ENCODE data around the gene LTBP1.

LTBP1 gene

DNA sequence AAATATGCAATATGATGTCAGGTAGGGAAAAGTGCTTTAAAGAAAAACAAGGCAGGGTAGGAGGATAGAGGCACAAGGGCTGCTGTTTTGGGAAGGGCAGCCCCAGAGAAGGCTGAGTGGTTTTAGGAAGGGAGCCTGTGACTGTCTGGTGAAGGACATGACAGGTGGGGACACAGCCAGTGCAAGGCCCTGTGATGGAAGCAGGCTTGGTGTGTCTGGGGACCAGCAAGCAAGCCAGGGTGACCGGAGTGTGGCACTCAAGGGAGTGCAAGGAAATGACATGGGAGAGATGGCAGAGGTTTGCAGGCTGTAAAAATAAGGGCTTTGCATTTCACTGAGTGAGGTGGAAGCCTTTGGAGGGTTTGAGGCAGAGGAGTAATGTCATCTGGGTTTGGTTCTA lies 62.0 kb downstream of the LTBP1 start:
- no peak overlapping the region for H3K4me3 Mint-ChIP-seq
- H3K27ac Mint-ChIP-seq: no peak overlapping the region
- ATAC-seq: no peak
- no peaks in the 10 kb centered on the region for H3K4me1 Mint-ChIP-seq
- H3K36me3 Mint-ChIP-seq: no peaks in the 10 kb centered on the region
- H3K27me3 Mint-ChIP-seq: no peaks in the 10 kb centered on the region
- no peaks in the 10 kb centered on the region for H3K9me3 Mint-ChIP-seq

- no peak for ATAC-seq
- H3K27me3 Mint-ChIP-seq: no peaks in the 10 kb centered on the region
- H3K27ac Mint-ChIP-seq: no peak overlapping the region
- no peaks in the 10 kb centered on the region for H3K4me1 Mint-ChIP-seq
- no peaks in the 10 kb centered on the region for H3K9me3 Mint-ChIP-seq
- no peak overlapping the region for H3K4me3 Mint-ChIP-seq
- H3K36me3 Mint-ChIP-seq: no peaks in the 10 kb centered on the region
These were observed 62.5 kb downstream of the LTBP1 start for GRCh38 chr2:33009249-33009648.

DNA sequence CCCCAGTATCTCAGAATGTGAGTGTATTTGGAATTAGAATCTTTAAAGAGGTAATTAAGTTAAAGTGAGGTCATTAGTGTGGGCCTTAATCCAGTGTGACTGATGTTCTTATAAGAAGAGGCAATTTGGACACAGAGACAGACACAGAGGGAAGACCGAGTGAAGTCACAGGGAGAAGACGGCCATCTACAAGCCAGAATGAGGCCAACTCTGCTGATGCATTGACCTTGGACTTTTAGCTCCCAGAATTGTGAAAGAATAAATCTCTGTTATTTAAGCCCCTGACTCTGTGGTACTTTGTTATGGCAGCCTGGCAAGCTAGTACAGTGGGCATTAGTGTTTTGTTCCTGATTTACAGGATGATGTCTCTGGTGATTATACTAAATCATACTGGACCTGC lies 64.6 kb downstream of the LTBP1 start:
- no peak overlapping the region for H3K4me3 Mint-ChIP-seq
- no peak overlapping the region for H3K27ac Mint-ChIP-seq
- no peaks in the 10 kb centered on the region for H3K27me3 Mint-ChIP-seq
- no peaks in the 10 kb centered on the region for H3K4me1 Mint-ChIP-seq
- H3K9me3 Mint-ChIP-seq: no peaks in the 10 kb centered on the region
- ATAC-seq: no peak
- no peaks in the 10 kb centered on the region for H3K36me3 Mint-ChIP-seq

DNA sequence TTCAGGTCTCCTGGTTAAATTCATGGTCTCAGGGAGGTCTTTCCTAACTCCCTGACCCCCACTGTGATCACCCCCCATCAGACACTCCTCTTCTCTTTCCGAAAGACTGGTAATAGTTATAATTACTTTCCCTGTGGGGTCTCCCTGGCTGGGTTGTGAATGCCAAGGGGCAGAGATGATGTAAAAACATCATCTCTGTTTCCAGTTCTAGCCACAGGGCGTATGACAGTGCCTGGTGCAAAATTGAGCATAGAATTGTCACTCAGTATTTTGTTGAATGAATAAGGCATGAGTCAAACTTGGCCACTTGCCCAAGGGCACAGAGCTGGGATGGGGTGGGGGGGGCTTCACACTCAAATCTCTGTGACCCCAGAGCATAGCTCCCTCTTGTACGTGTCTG lies 65.2 kb downstream of the LTBP1 start:
- no peaks in the 10 kb centered on the region for H3K27me3 Mint-ChIP-seq
- no peak overlapping the region for H3K4me3 Mint-ChIP-seq
- H3K36me3 Mint-ChIP-seq: no peaks in the 10 kb centered on the region
- no peak overlapping the region for H3K27ac Mint-ChIP-seq
- no peaks in the 10 kb centered on the region for H3K4me1 Mint-ChIP-seq
- no peaks in the 10 kb centered on the region for H3K9me3 Mint-ChIP-seq
- no peak for ATAC-seq

DNA sequence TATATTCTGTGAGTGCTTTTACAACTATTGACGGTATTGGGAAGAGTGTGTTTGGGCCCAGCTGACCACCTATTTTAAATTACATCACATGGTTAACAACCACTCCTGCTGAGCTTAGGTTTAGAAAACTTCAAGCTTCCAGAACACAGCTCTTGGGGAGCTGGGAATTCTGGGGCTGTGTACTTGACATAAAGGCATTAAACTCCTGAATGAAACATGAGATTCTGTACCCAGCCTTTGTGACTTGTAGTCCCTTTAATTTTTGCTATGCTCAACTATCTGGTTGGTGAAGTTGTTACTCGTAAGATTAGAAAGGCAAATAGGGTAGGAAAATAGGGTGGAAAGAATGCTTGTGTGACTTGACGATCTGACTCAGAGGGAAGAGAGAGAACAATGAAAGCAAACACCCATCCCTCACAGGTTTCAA lies 66.9 kb downstream of the LTBP1 start:
- Mint-ChIP-seq H3K4me1 (no peaks in the 10 kb centered on the region), H3K36me3 (no peaks in the 10 kb centered on the region), H3K27me3 (no peaks in the 10 kb centered on the region), H3K9me3 (no peaks in the 10 kb centered on the region), H3K27ac (no peak overlapping the region), H3K4me3 (no peak overlapping the region)
- ATAC-seq: no peak

DNA sequence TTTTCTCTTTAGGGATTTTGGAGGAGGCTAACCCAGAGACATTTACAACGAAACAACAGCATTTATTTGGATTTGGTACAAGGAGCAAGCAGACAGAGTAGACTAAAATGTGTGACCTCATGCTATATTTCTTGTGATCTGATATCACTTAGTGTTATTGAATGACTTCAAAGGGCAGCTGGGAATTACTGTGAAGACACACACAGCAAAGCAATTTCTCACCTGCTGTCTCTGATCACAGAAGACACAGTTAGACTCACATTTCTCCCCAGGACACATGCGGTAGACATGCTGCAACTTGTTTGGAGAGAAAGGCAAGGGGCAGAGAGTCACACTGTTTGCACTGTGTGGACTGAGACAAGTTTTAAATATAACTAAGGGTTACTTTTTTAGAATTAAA lies 67.5 kb downstream of the LTBP1 start:
- no peaks in the 10 kb centered on the region for H3K27me3 Mint-ChIP-seq
- no peak for ATAC-seq
- H3K4me1 Mint-ChIP-seq: no peaks in the 10 kb centered on the region
- H3K4me3 Mint-ChIP-seq: no peak overlapping the region
- H3K27ac Mint-ChIP-seq: no peak overlapping the region
- no peaks in the 10 kb centered on the region for H3K9me3 Mint-ChIP-seq
- no peaks in the 10 kb centered on the region for H3K36me3 Mint-ChIP-seq

GRCh38 chr2:33015421-33016142 lies 68.8 kb downstream of the LTBP1 start:
- H3K4me3 Mint-ChIP-seq: no peak overlapping the region
- no peak overlapping the region for H3K27ac Mint-ChIP-seq
- ATAC-seq: no peak
- H3K27me3 Mint-ChIP-seq: peaks cover 6% of the 10 kb centered on the region
- no peaks in the 10 kb centered on the region for H3K36me3 Mint-ChIP-seq
- H3K4me1 Mint-ChIP-seq: no peaks in the 10 kb centered on the region
- no peaks in the 10 kb centered on the region for H3K9me3 Mint-ChIP-seq

- no peaks in the 10 kb centered on the region for H3K9me3 Mint-ChIP-seq
- H3K4me1 Mint-ChIP-seq: no peaks in the 10 kb centered on the region
- no peak for ATAC-seq
- peaks cover 28% of the 10 kb centered on the region for H3K27me3 Mint-ChIP-seq
- no peak overlapping the region for H3K27ac Mint-ChIP-seq
- H3K36me3 Mint-ChIP-seq: no peaks in the 10 kb centered on the region
- H3K4me3 Mint-ChIP-seq: no peak overlapping the region
These were observed 71.5 kb downstream of the LTBP1 start for GRCh38 chr2:33018271-33018670.

DNA sequence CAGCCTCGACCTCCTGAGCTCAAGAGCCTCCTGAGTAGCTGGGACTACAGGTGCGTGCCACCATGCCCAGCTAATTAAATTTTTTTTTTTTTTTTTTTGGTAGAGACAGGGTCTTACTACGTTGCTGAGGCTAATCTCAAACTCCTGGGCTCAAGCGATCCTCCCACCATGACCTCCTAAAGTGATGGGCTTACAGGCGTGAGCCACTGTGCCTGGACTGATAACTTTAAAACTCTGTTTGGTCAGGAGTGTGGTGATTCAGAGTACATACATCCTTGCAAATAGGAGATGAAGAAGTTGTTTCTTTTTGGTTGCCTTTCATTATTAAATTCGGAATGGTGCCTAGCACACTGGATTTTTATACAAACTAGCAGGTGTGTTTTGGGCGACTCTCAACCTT lies 73.0 kb downstream of the LTBP1 start:
- Mint-ChIP-seq H3K27me3 (peaks cover 41% of the 10 kb centered on the region), H3K27ac (no peak overlapping the region), H3K36me3 (no peaks in the 10 kb centered on the region), H3K4me3 (no peak overlapping the region), H3K9me3 (no peaks in the 10 kb centered on the region), H3K4me1 (no peaks in the 10 kb centered on the region)
- ATAC-seq: no peak

DNA sequence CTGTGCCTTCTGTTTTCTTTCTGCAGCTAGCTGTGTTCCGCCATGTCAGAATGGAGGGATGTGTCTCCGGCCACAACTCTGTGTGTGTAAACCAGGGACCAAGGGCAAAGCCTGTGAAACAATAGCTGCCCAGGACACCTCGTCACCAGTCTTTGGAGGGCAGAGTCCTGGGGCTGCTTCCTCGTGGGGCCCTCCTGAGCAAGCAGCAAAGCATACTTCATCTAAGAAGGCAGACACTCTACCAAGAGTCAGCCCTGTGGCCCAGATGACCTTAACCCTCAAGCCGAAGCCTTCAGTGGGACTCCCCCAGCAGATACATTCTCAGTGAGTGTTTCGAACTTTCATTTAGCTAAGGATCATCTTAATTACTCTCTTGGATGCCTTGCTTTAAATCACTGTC lies 74.1 kb downstream of the LTBP1 start:
- no peak for ATAC-seq

DNA sequence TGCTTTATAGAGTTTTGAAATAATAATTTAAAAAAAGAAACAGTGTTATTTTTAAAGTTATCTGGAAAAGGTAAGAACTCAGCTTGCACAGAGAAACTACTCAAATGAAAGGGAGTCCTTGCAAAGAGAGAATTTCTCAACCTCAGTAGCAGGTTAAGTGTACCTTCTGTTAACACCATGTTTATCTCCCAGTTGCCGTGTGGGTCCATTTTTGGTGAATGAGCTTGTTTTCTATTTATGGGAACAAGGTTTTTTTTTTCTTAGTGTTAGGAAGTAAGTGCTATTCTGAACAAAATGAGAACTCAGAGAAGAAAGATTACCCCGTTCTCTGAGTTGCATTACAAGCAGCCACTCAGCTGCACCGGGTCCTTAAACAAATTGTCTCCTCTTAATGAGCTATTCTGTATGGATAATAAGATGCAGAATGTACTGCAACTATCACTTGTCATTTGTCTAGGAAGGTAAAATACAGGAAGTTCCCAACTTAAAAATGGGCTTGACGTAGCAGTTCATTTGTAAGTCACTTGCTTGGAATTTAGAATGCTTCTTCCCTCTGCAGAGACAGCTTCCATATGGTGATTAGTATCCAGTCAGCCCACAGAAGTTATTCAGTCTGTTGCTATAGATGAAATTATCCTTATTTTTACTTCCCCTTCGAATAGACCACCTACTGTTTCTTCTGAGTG lies 74.9 kb downstream of the LTBP1 start:
- peaks cover 41% of the 10 kb centered on the region for H3K27me3 Mint-ChIP-seq
- no peak overlapping the region for H3K4me3 Mint-ChIP-seq
- no peaks in the 10 kb centered on the region for H3K36me3 Mint-ChIP-seq
- H3K4me1 Mint-ChIP-seq: no peaks in the 10 kb centered on the region
- no peaks in the 10 kb centered on the region for H3K9me3 Mint-ChIP-seq
- no peak for ATAC-seq
- H3K27ac Mint-ChIP-seq: no peak overlapping the region

More for the DNA sequence above, 74.1 kb downstream of the LTBP1 start:
- Mint-ChIP-seq H3K36me3 (no peaks in the 10 kb centered on the region), H3K4me3 (no peak overlapping the region), H3K9me3 (no peaks in the 10 kb centered on the region), H3K27me3 (peaks cover 41% of the 10 kb centered on the region), H3K4me1 (no peaks in the 10 kb centered on the region), H3K27ac (no peak overlapping the region)

GRCh38 chr2:33022395-33022985 lies 75.7 kb downstream of the LTBP1 start:
- H3K27ac Mint-ChIP-seq: no peak overlapping the region
- H3K4me1 Mint-ChIP-seq: no peaks in the 10 kb centered on the region
- ATAC-seq: no peak
- H3K27me3 Mint-ChIP-seq: peaks cover 41% of the 10 kb centered on the region
- no peak overlapping the region for H3K4me3 Mint-ChIP-seq
- H3K9me3 Mint-ChIP-seq: no peaks in the 10 kb centered on the region
- H3K36me3 Mint-ChIP-seq: no peaks in the 10 kb centered on the region

DNA sequence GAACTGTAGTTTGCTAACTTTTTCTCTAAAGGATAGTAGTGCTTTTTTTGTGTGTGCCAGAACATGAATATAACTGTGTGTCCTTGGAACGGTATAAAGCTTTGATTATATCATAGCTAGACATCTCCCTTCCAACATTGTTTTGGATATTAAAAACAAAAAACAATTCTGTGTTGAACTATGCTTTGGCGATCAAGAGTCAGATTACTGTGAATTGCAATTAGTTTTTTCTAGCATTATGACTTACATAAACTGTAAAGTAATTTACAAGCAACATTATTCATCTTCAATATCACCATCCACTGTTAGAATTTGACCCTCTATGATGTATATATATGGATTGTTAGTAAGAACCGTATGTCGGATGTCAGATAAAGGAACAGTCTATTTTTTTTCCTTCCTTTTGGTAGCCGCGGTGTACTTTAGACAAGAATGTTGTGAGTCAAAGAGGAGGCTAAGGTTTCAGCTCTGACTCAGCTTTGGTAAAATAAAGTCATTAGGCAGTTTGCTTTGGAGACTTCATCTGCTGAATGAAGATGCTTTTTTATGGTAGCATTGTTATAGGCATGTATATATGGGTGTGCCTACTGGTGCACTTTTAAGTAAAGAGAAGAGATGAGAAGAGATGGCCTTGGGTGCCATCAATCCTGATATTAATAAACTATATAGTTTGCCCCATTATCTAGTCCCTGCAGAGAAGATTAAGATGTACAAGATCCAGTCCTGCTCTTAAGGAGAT lies 76.4 kb downstream of the LTBP1 start:
- Mint-ChIP-seq H3K4me3 (no peak overlapping the region), H3K27ac (no peak overlapping the region), H3K36me3 (no peaks in the 10 kb centered on the region), H3K4me1 (no peaks in the 10 kb centered on the region), H3K27me3 (peaks cover 41% of the 10 kb centered on the region), H3K9me3 (no peaks in the 10 kb centered on the region)
- no peak for ATAC-seq

DNA sequence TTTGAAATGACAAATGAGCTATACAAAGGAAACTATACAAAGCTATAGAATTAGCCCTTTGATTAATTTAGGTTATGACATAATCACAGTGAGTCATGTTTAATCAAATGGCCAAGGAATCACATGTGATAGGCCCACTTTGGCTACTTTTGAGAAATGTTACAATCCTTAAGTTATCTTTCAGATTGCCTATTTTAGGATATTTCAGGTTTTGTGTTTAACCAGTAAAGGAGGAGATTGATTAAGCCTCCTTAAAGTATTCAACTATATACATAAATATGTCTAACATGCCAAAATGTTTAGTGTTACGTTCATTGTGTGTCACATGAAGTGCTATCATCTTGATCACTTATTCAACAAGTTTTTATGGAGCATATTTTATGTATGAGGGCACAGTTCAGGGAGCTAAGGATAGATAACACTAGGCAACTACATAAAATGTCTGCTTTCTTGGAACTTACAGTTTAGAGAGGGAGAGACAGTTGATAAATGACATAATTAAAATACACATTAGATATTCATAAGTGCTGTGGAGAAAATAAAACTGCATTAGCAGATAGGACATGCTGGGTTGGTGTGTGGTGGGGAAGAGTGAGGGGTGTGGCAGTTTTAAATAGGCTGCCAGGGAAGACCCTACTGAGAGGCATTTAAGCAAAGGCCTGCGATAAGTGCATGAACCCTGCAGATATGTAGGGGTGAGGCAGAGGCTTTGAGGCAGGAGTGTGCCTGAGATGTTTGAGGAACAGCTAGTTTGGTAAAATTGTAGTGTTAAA lies 77.2 kb downstream of the LTBP1 start:
- no peak for ATAC-seq
- Mint-ChIP-seq H3K36me3 (no peaks in the 10 kb centered on the region), H3K9me3 (no peaks in the 10 kb centered on the region), H3K27ac (no peak overlapping the region), H3K4me3 (no peak overlapping the region), H3K27me3 (peaks cover 41% of the 10 kb centered on the region), H3K4me1 (no peaks in the 10 kb centered on the region)

- H3K36me3 Mint-ChIP-seq: no peaks in the 10 kb centered on the region
- no peaks in the 10 kb centered on the region for H3K4me1 Mint-ChIP-seq
- no peak for ATAC-seq
- no peaks in the 10 kb centered on the region for H3K9me3 Mint-ChIP-seq
- H3K27ac Mint-ChIP-seq: no peak overlapping the region
- no peak overlapping the region for H3K4me3 Mint-ChIP-seq
- peaks cover 41% of the 10 kb centered on the region for H3K27me3 Mint-ChIP-seq
These were observed 78.0 kb downstream of the LTBP1 start for GRCh38 chr2:33024758-33025157.

Measured in stimulated activated memory B cell treated with anti-CD40 and anti-IgM and Interleukin-4, amounts not matched to agents 10 μg/mL and 1 μg/mL and 100 μg/mL, for 72 hours (primary cell).